ENCODE measurements around the gene SH3RF3.

- no peak for TF ChIP-seq POLR2A (IDR thresholded peaks at IDR 0.05)
- no peak for TF ChIP-seq CTCF (IDR thresholded peaks at IDR 0.05)
These were observed 344.0 kb downstream of the SH3RF3 start for GRCh38 chr2:109472974-109473373.
